HG03378 (cell line): Measurements from ENCODE around the gene DOK6.

Experiments
- ATAC-seq: cut with Tn5 transposase; IDR thresholded peaks from one replicate; pipeline ENCODE4 v1.9.1; 2021; ENCODE audit warnings: mild to moderate bottlenecking, moderate library complexity; ENCODE audit not compliant: unreplicated experiment

The DOK6 gene

DNA sequence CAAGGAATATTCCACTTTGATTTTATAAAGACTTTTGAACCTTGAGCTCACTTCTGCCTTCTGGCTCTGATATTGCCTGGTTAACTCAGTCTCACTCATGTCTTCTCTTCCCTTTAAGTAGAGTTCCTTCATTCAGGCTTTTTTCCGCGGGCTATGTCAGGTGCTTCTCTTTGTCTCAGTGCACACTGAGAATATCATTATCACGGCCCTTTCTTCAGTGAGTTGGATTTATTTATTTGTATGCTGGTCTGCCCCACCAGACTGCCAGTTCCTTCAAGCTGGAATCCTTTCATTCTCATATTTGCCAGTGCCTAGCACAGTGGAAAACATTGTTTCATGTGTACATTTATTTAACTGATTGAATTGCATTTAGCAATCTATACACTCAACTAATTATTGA lies 136.5 kb downstream of the DOK6 start:
- no peak for ATAC-seq

- no peak for ATAC-seq
Measured at GRCh38 chr18:69538849-69539248, 138.2 kb downstream of the DOK6 start.

DNA sequence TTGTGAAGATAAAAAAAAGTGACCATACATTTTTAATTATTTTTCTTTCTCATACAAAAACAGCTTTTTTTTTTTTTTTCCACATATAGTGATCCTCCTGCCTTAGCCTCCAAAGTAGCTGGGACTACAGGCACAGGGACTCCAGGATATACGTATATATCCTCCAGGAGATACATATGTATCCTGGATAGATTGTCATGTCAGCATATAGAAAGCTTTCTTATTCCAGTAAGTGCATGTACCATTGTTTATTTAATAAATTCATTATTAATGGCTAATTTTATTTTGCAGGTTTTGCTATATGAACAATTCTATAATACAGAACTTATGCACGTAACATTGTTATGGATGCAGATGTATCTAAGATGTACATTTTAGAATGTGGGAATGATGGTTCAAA lies 138.7 kb downstream of the DOK6 start:
- no peak for ATAC-seq

- no peak for ATAC-seq
Measured at GRCh38 chr18:69556228-69556627, 155.5 kb downstream of the DOK6 start.

- ATAC-seq, result no peak
Measured at GRCh38 chr18:69557282-69557681, 156.6 kb downstream of the DOK6 start.

DNA sequence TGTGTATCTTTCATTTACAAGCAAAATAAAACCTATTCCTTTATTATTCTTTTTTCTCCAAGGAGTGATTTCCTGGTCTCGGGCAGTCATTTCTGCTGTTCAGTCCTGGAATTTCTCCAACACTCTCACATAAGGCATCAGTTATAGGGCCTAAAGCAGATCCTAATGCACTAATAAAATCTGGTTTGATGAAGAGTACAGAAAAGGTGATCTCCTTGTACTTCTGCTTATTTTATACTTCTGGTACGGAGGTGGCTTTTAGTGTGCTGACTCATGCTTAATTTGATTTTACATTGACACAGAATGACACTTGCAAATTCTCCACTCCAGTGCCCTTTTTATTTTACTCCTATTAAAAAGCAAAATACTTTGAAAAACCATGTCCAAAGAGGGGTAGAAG lies 157.4 kb downstream of the DOK6 start:
- ATAC-seq, result no peak

GRCh38 chr18:69559604-69560003 lies 158.9 kb downstream of the DOK6 start:
- ATAC-seq, result no peak

GRCh38 chr18:69564602-69565001 lies 163.9 kb downstream of the DOK6 start:
- ATAC-seq, result no peak

DNA sequence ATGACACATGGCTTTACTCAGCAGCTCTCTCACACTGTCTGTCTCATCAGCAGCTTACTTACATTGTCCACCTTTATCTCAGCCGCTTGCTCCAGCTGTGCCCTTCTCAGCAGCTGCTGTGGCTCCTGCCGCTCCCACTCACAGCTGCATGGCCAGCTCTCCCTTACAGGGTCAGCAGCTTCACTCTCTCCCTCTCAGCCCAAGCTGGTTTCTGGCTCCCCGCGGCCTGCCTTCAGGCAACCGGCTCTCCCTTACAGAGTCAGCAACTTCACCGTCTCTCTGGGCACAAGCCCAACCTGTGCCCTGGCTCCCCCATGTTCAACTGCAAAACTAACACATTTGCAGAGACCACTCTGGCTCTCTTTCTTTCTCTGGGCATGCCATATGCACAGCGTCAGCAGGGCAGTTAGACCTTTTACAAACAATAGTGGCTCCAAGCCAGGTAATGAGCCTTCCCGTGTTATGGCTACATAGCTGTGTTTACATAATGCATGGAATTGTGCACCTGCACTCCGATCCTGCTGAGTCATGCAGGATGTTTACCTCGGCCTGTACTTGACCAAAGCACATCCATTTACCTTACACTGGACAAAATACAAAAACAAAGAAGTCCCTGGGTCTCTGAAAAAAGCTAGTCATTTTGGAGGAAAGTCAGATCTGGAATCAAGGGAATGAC lies 167.3 kb downstream of the DOK6 start:
- ATAC-seq, result no peak

GRCh38 chr18:69569133-69569532 lies 168.4 kb downstream of the DOK6 start:
- ATAC-seq, result no peak

DNA sequence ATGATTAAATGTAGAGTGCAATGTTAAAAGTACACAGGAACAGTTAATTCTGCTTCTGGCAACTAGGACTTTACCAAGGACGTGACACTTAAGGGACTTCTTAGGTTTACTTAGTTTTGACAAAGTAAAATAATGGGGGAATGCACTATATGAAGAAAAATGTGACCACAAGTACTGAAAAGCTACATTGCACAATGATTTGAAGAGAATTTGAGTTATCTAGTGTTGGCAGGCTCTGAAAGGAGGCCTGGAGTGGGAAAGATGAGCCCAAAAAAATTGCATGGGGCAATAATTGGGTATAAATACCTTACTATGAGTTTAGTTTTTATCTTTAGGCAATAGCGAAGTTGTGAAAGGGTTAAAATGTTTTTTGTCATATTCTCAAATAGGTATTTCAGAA lies 173.7 kb downstream of the DOK6 start:
- no peak for ATAC-seq

- ATAC-seq, result peak; percentile 82
Measured at GRCh38 chr18:69580107-69580506, 179.4 kb downstream of the DOK6 start.

- no peak for ATAC-seq
Measured at GRCh38 chr18:69584429-69584828, 183.7 kb downstream of the DOK6 start.

GRCh38 chr18:69585696-69586095 lies 185.0 kb downstream of the DOK6 start:
- no peak for ATAC-seq

- no peak for ATAC-seq
Measured at GRCh38 chr18:69586537-69586936, 185.8 kb downstream of the DOK6 start.

DNA sequence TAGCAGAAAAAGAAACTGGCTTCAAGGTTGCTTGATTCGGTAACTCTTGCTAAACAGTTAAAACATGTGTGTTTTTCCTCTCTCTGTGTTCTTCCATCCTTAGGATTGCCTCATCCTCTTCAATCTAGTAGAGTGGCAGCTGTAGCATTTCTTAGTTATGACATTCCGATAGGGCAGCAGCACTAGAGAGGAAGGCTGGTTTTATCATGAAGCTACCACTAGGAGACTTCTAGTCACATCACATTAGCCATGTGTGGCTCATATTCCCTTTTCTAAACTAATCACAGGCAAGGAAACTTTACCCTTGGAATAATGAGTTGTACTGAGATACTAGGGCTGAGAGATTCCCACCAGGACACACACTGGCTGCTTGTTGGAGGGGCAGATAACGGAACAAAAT lies 187.6 kb downstream of the DOK6 start:
- ATAC-seq, result no peak

DNA sequence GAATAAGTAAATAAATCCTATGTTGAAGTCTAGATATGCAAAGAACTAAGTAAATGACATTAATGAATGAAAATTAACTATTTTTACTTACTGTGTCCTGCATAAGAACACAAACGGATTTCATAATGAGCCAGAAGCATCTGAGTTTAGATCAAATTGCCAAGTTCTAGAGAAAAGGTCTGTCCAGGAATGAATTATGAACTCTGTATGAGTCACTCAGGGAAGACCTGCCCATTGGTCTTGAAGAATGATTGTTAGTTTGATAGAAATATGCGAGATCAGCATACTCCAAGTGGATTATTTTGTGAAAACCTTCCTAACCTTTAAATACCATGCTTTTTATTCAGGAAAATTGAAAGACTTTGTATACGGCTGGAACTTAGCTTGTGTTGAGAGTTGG lies 189.5 kb downstream of the DOK6 start:
- no peak for ATAC-seq

- ATAC-seq, result no peak
Measured at GRCh38 chr18:69596345-69596744, 195.7 kb downstream of the DOK6 start.

DNA sequence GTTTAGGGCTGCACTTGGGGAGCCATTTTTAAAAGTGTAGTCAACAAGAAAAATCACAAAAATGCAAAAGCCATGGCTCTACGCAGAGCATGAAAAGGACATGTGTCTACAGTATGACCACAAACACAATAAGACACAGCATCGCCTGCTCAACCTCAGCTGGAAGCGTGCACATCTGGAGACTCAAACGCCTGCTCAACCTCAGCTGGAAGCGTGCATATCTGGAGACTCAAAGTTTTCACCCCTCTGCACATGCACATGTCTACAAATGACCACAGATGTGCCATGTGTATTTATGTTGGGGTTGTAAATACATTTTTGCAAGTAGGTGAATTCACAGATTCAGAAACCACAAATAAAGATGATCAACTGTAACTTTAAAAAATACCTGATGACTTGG lies 196.9 kb downstream of the DOK6 start:
- ATAC-seq, result no peak

DNA sequence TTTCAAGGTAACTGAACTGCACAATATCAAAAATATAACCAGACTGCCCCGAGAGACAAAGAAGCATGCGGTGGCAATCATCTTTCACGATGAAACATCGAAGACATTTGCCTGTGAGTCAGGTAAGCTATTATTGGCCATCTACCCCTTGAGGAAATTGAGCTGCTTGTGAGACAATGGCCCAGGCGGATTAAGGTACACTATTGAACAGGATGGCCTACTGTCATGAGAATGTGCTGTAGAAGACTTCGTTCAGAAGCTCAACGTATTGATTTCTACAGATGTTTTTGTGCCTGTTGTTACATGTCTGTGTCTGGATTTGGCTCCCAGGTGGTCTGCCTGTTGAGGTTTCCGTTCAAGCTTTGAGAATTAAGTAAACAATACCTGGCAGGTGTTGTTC lies 198.7 kb downstream of the DOK6 start:
- no peak for ATAC-seq

- ATAC-seq, result no peak
Measured at GRCh38 chr18:69612242-69612641, 211.6 kb downstream of the DOK6 start.

DNA sequence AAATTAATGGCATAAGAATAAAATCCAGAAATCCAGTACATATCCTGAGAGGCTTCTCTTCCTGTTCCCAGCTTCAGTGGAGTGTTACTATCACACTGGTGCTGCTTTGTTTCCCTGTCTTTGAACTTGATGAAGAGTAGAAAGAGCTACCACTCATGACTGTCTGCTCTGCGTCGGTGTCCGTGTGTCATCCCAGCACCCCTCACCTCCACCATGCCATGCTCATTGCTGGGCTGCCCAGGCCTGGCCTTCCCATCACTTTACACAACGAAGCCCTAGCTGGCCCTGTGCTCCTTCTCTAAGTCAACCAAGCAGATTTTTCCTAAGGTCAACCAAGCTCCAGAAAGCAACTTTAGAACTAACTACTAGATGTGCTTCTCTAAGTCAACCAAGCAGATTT lies 215.4 kb downstream of the DOK6 start:
- no peak for ATAC-seq

DNA sequence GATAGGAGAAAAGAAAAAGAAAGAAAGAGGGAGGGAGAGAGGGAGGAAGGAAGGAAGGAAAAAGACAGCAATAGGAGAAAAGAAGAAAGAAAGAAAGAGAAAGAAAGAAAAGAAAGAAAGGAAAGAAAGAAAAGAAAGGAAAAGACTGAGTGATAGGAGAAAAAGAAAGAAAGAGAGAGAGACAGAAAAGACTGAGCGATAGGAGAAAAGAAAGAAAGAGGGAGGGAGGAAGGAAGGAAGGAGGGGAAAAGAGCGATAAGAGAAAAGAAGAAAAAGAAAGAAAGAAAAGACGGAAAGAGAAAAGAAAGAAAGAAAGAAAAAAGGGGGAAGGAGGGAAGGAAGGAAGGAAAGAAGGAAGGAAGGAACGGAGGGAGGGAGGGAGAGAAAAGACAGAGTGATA lies 216.7 kb downstream of the DOK6 start:
- ATAC-seq, result no peak
